Measurements from ENCODE around the gene SCP2. TPM values are rescaled to one million over a fixed set of nuclear protein-coding genes. Genes with fewer than 3 reads are reported as not detected.
A peak's percentile ranks its signal among the peaks of the same experiment; 100 is the strongest.

The SCP2 gene
- total RNA-seq, 3 donors from 2014 or later, result 47.6 to 67.8 (median 52.2) TPM

GRCh38 chr1:53068314-53069099 lies 141.4 kb downstream of the SCP2 start:
- no peak for ATAC-seq
- no peak for DNase-seq

GRCh38 chr1:53069265-53069662 lies 142.2 kb downstream of the SCP2 start:
- H3K9me3 Mint-ChIP-seq, result no peaks in the 10 kb centered on the region
- no peak for DNase-seq
- no peaks in the 10 kb centered on the region for H3K4me1 Mint-ChIP-seq (ENCODE audit: low read depth)
- H3K4me3 Mint-ChIP-seq, result peak overlapping the region; percentile 33
- ATAC-seq, result no peak
- H3K27me3 Mint-ChIP-seq (ENCODE audit: low read depth), result peaks cover 13% of the 10 kb centered on the region
- H3K36me3 Mint-ChIP-seq (ENCODE audit: insufficient read depth), result no peaks in the 10 kb centered on the region

More at GRCh38 chr1:53068314-53069099, 141.4 kb downstream of the SCP2 start:
- Mint-ChIP-seq H3K36me3 (ENCODE audit: insufficient read depth) (no peaks in the 10 kb centered on the region), H3K4me1 (ENCODE audit: low read depth) (peaks cover 2% of the 10 kb centered on the region), H3K9me3 (no peaks in the 10 kb centered on the region), H3K4me3 (peak overlapping the region; percentile 33), H3K27me3 (ENCODE audit: low read depth) (peaks cover 21% of the 10 kb centered on the region)

- no peak for ATAC-seq
- Mint-ChIP-seq H3K9me3 (no peaks in the 10 kb centered on the region), H3K36me3 (ENCODE audit: insufficient read depth) (no peaks in the 10 kb centered on the region), H3K4me1 (ENCODE audit: low read depth) (no peaks in the 10 kb centered on the region), H3K4me3 (no peak overlapping the region), H3K27me3 (ENCODE audit: low read depth) (peaks cover 10% of the 10 kb centered on the region)
- DNase-seq, result no peak
Measured at GRCh38 chr1:53069663-53070327, 142.7 kb downstream of the SCP2 start.

DNA sequence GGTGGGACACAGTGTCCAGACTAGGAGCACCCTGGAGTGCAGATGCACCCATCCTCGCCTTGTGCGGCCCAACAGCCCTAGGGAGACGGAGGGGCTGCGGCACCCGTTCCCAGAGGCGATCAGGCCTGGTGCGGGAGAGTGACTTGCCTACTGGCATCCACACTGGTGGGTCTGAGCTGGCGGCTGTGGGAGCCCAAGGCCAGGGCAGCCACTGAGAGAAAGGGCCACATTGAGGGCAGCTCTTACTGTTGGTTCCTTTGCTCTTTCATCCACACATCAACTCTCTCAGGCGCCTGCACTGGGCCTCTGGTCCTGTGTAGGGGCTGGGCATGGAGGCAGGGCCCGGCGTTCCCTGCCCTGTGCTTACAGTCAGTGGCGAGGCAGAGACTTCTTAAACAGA lies 143.5 kb downstream of the SCP2 start:
- ATAC-seq (no peak), DNase-seq (no peak)
- H3K4me3 Mint-ChIP-seq, result no peak overlapping the region
- peaks cover 3% of the 10 kb centered on the region for H3K27me3 Mint-ChIP-seq (ENCODE audit: low read depth)
- H3K36me3 Mint-ChIP-seq (ENCODE audit: insufficient read depth), result no peaks in the 10 kb centered on the region
- H3K4me1 Mint-ChIP-seq (ENCODE audit: low read depth), result no peaks in the 10 kb centered on the region
- H3K9me3 Mint-ChIP-seq, result no peaks in the 10 kb centered on the region

- Mint-ChIP-seq H3K27me3 (ENCODE audit: low read depth) (peaks cover 2% of the 10 kb centered on the region), H3K4me1 (ENCODE audit: low read depth) (no peaks in the 10 kb centered on the region), H3K36me3 (ENCODE audit: insufficient read depth) (no peaks in the 10 kb centered on the region), H3K9me3 (no peaks in the 10 kb centered on the region), H3K4me3 (no peak overlapping the region)
- DNase-seq (no peak), ATAC-seq (no peak)
Measured at GRCh38 chr1:53071167-53071865, 144.2 kb downstream of the SCP2 start.

- no peak overlapping the region for H3K4me3 Mint-ChIP-seq
- no peak for ATAC-seq
- no peak for DNase-seq
- H3K27me3 Mint-ChIP-seq (ENCODE audit: low read depth), result peaks cover 2% of the 10 kb centered on the region
- no peaks in the 10 kb centered on the region for H3K9me3 Mint-ChIP-seq
- no peaks in the 10 kb centered on the region for H3K4me1 Mint-ChIP-seq (ENCODE audit: low read depth)
- no peaks in the 10 kb centered on the region for H3K36me3 Mint-ChIP-seq (ENCODE audit: insufficient read depth)
Measured at GRCh38 chr1:53071915-53072314, 144.8 kb downstream of the SCP2 start.

DNA sequence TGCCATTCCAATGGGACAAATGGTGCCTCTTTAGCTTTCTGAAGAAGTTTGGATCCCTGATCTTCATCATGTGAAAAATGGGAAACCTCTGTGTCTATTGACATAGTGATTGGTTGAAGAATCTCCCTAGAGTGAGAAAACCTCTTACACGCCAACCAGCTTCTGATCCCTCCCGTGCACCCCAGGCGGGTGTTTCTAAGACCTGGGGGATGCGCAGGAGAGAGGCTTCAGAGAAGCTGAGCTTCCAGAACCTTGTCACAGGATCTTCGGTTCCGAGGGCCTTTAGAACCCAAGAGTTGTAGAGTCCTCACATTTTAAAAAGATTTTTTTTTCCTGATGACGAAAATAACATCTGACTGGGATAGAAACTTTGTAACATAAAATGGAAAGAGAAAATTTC lies 146.2 kb downstream of the SCP2 start:
- Mint-ChIP-seq H3K4me3 (no peak overlapping the region), H3K4me1 (ENCODE audit: low read depth) (no peaks in the 10 kb centered on the region), H3K36me3 (ENCODE audit: insufficient read depth) (no peaks in the 10 kb centered on the region), H3K27me3 (ENCODE audit: low read depth) (peaks cover 2% of the 10 kb centered on the region), H3K9me3 (no peaks in the 10 kb centered on the region)
- ATAC-seq, result no peak
- DNase-seq, result no peak

DNA sequence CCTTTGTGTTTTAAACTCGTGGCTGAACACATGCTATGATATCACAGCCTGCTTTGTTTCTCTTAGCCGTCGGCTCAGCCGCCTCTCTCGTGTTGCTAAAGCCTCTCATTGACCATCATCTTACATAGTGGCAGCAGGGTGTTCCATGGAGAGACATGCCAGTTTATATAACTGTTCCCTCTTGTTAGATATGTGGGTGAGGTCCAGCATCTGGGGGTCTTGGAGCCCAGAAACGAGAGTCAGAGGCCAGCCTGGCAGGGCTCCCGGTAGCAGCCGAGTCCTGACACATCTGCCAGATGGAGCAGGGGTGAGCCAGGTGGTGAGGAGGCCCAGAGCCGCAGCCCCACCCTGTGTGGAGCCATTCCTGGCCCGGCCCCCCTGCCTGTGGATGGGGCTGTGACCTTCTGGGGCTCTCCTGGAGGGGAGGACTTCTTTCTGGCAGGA lies 146.8 kb downstream of the SCP2 start:
- no peak for DNase-seq
- Mint-ChIP-seq H3K9me3 (no peaks in the 10 kb centered on the region), H3K4me1 (ENCODE audit: low read depth) (no peaks in the 10 kb centered on the region), H3K27me3 (ENCODE audit: low read depth) (peaks cover 2% of the 10 kb centered on the region), H3K36me3 (ENCODE audit: insufficient read depth) (no peaks in the 10 kb centered on the region), H3K4me3 (no peak overlapping the region)
- no peak for ATAC-seq

DNA sequence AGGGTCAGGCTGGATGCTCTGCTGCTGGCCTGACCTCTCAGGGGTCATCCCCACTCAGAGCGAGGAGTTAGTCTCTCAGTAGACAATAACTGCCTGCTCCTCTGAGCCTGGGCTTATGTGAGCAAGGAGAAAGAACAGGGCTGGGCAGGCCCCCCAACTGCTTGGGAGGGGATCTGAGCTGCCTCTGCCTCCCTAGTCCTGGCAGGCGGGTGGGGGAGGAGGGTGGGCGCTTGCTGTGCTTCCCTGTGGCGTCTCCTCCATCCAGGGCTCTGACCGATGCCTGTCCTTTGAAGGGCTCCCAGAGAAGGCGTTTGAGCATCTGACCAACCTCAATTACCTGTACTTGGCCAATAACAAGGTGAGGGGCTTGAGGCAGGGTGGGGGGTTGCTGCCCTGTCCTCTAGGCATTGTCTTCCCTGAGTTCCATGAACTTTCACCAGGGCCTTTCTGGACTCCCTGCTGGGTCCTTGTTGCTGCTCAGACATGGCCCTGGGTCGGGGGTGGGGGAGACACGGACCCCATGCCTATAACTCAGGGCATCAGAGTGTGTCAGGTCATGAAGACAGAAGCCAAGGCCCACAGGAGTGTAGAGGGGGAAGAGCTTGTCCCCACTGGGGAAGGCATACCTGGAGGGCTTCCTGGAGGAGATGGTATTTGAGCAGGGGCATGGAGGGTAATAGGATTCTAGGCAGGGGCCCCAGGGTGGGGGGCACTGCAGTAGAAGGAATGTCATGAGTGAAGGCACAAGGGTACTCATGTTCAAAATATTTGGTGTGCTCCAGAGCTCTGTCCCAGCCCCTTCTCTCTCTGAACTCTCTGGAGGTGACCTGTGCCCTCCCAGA lies 147.5 kb downstream of the SCP2 start:
- Mint-ChIP-seq H3K4me1 (ENCODE audit: low read depth) (no peaks in the 10 kb centered on the region), H3K27me3 (ENCODE audit: low read depth) (no peaks in the 10 kb centered on the region), H3K9me3 (no peaks in the 10 kb centered on the region), H3K36me3 (ENCODE audit: insufficient read depth) (no peaks in the 10 kb centered on the region), H3K4me3 (no peak overlapping the region)
- ATAC-seq, result no peak
- no peak for DNase-seq

- ATAC-seq (no peak), DNase-seq (no peak)
- no peaks in the 10 kb centered on the region for H3K9me3 Mint-ChIP-seq
- H3K4me3 Mint-ChIP-seq, result no peak overlapping the region
- no peaks in the 10 kb centered on the region for H3K4me1 Mint-ChIP-seq (ENCODE audit: low read depth)
- no peaks in the 10 kb centered on the region for H3K36me3 Mint-ChIP-seq (ENCODE audit: insufficient read depth)
- H3K27me3 Mint-ChIP-seq (ENCODE audit: low read depth), result no peaks in the 10 kb centered on the region
Measured at GRCh38 chr1:53075206-53075605, 148.1 kb downstream of the SCP2 start.

GRCh38 chr1:53075761-53076163 lies 148.7 kb downstream of the SCP2 start:
- H3K27me3 Mint-ChIP-seq (ENCODE audit: low read depth), result no peaks in the 10 kb centered on the region
- H3K9me3 Mint-ChIP-seq, result no peaks in the 10 kb centered on the region
- no peaks in the 10 kb centered on the region for H3K36me3 Mint-ChIP-seq (ENCODE audit: insufficient read depth)
- no peaks in the 10 kb centered on the region for H3K4me1 Mint-ChIP-seq (ENCODE audit: low read depth)
- DNase-seq, result no peak
- no peak for ATAC-seq
- H3K4me3 Mint-ChIP-seq, result no peak overlapping the region

- Mint-ChIP-seq H3K4me1 (ENCODE audit: low read depth) (no peaks in the 10 kb centered on the region), H3K9me3 (no peaks in the 10 kb centered on the region), H3K27me3 (ENCODE audit: low read depth) (no peaks in the 10 kb centered on the region), H3K36me3 (ENCODE audit: insufficient read depth) (no peaks in the 10 kb centered on the region), H3K4me3 (no peak overlapping the region)
- DNase-seq (no peak), ATAC-seq (no peak)
Measured at GRCh38 chr1:53076165-53076564, 149.1 kb downstream of the SCP2 start.

DNA sequence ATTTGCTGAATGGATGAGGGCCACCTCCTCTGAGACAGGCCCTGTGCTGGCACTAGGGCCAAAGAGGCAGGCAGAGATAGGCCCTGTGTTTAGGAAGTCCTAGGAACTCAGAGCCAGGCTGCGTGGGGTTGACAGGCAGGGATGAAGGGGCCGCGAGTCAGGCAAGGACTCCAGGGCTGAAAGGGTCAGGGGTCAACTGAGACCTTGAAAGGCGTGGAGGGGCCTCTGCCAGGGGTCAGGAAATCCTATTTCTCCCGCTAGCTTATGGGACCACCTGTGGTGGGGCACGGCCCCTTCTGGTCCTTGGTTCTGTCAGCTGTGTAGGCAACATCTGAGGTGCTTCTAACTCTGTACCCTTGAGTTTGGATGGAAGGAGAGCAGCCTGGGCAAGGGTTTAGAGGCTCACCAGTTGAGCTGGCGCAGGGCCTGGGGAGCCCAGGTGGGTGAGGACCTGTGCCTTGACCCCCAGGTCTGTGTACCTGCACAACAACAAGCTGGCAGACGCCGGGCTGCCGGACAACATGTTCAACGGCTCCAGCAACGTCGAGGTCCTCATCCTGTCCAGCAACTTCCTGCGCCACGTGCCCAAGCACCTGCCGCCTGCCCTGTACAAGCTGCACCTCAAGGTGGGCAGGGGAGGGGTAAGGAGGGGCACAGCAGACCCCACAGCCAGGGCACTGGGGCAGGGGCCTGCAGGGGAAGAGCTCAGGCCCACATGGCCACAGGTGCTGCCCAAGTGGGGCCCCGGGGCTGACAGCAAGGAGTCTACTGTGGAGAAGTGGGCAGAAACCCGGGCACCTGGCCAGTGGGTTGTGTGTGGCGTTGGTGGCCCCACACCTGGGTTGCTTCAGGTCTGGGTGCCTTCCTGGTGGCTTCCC lies 149.9 kb downstream of the SCP2 start:
- ATAC-seq (no peak), DNase-seq (no peak)
- no peaks in the 10 kb centered on the region for H3K36me3 Mint-ChIP-seq (ENCODE audit: insufficient read depth)
- H3K27me3 Mint-ChIP-seq (ENCODE audit: low read depth), result no peaks in the 10 kb centered on the region
- H3K4me3 Mint-ChIP-seq, result no peak overlapping the region
- H3K4me1 Mint-ChIP-seq (ENCODE audit: low read depth), result no peaks in the 10 kb centered on the region
- H3K9me3 Mint-ChIP-seq, result no peaks in the 10 kb centered on the region
